ENCODE measurements around the gene FAM83G.

The FAM83G gene

DNA sequence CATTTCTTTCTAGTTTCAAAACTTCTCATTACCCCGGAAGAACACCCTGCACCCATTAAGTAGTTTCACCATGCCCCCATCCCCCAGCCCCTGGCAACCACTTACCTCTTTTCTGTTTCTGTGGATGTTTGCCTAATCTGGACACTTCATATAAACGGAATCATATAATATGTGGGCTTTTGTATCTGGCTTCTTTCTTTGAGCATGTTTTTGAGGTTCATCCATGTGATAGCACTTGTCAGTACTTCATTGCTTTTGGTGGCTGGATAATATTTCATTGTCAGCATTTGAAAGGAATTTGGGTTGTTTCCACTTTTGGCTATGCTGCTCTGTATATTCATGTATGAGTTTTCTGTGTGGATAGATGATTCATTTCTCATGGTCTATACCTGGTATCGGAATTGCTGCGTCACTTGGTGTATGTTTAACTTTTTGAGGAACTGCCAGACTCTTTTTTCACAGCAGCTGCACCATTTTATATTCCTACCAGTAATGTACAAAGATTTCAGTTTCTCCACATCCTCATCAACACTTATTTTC is 82.6 kb downstream of the FAM83G start:
- no peak overlapping the region for H3K4me3 ChIP-seq (ENCODE audit: low read length)
- DNase-seq (ENCODE audit: low read depth) = peak; percentile 85
- TF ChIP-seq CTCF (IDR thresholded peaks at IDR 0.05; ENCODE audit: insufficient read depth, low read depth, low read length, missing control alignments) = no peak

DNA sequence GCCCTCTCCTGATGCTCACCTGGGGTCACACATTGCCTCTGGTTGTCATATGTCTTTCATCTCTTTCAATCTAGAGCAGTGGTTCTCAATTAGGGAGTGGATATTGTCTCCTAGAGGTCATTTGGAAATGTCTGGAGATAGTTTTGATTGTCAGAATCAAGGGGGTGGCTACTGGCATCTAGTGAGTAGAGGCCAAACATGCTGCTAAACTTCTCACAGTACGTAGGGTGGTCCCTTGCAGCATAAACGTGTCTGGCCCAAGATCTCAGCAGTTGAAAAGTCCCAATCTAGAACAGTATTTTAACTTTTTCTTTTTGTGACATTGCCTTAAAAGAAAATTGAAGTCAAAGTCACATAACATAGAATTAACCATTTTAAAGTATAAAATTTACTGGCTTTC is 83.1 kb downstream of the FAM83G start:
- TF ChIP-seq CTCF (IDR thresholded peaks at IDR 0.05; ENCODE audit: insufficient read depth, low read depth, low read length, missing control alignments) = no peak
- no peak for DNase-seq (ENCODE audit: low read depth)
- no peak overlapping the region for H3K4me3 ChIP-seq (ENCODE audit: low read length)

- peak; percentile 53 for DNase-seq (ENCODE audit: low read depth)
- TF ChIP-seq CTCF (IDR thresholded peaks at IDR 0.05; ENCODE audit: insufficient read depth, low read depth, low read length, missing control alignments) = no peak
- no peak overlapping the region for H3K4me3 ChIP-seq (ENCODE audit: low read length)
These were observed 83.6 kb downstream of the FAM83G start for GRCh38 chr17:18920911-18921441.

DNA sequence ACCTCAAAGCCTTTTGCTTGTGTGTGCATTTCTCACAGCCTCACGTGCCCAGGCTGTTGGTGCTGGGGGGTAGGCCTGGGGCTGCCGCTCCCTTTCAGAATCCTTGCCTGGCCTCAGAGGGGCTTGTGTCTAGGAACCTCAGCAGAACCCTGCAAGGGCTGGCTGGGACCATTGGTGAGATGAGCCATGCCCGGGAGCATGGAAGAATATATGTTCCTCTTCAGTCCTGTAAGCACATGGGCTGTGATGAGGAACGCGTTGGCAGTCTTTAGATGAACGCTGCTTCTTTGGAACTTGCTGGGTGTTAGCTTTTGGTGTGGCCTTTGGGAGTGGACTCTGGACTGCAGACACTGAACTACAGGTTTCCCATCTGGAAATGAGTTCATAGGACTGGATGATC is 84.6 kb downstream of the FAM83G start:
- no peak for TF ChIP-seq CTCF (IDR thresholded peaks at IDR 0.05; ENCODE audit: insufficient read depth, low read depth, low read length, missing control alignments)
- H3K4me3 ChIP-seq (ENCODE audit: low read length) = no peak overlapping the region
- no peak for DNase-seq (ENCODE audit: low read depth)
